ENCODE data around the gene AQP1. TPM values are rescaled to one million over a fixed set of nuclear protein-coding genes. Genes with fewer than 3 reads are reported as not detected.

The AQP1 gene
- polyA plus RNA-seq, 3 donors = 0.03 TPM; not detected in 2

GRCh38 chr7:30884881-30885280 lies 26.8 kb upstream of the AQP1 start:
- Histone ChIP-seq H3K9ac (ENCODE audit: insufficient read depth, low read length, poor library complexity, severe bottlenecking) (no peak overlapping the region), H3K27ac (ENCODE audit: low read depth in 1 of 2, low read length in 2 of 2) (no peak overlapping the region), H3K4me2 (replicated peaks; ENCODE audit: extremely low read depth, low read length, poor library complexity, severe bottlenecking) (no peak overlapping the region), H3K79me2 (ENCODE audit: insufficient read depth, low read length) (no peaks in the 10 kb centered on the region), H2AFZ (ENCODE audit: insufficient read depth, low read depth, low read length, poor library complexity, severe bottlenecking) (no peak overlapping the region), H3K4me3 (replicated peaks in 1 of 3; ENCODE audit: low read depth in 2 of 3, low read length in 3 of 3) (no peak overlapping the region), H3K9me3 (replicated peaks in 1 of 2; ENCODE audit: control insufficient read depth in 1 of 2, insufficient read depth in 1 of 2, low read length in 2 of 2) (no peaks in the 10 kb centered on the region), H3K4me1 (ENCODE audit: control insufficient read depth in 1 of 2, insufficient read depth in 2 of 2, low read length in 2 of 2) (no peaks in the 10 kb centered on the region), H4K20me1 (ENCODE audit: insufficient read depth, low read length) (no peaks in the 10 kb centered on the region), H3K27me3 (ENCODE audit: control insufficient read depth in 2 of 2, insufficient read depth in 2 of 2, low read length in 2 of 2) (no peaks in the 10 kb centered on the region), H3K36me3 (replicated peaks in 1 of 2; ENCODE audit: control insufficient read depth in 1 of 2, insufficient read depth in 2 of 2, low read length in 2 of 2) (no peaks in the 10 kb centered on the region)
- no peak overlapping the region for H3K27ac Mint-ChIP-seq
- no peaks in the 10 kb centered on the region for H3K36me3 Mint-ChIP-seq
- TF ChIP-seq CTCF (IDR thresholded peaks at IDR 0.05) = no peak
- peaks cover 0 to 12% (median 5%) of the 10 kb centered on the region in 3 donors for H3K27me3 Mint-ChIP-seq (ENCODE audit: low read depth in 3 of 3)
- H3K4me1 Mint-ChIP-seq = peaks cover 2% of the 10 kb centered on the region
- H3K4me3 Mint-ChIP-seq = no peak overlapping the region
- intact Hi-C loops (cut with micrococcal nuclease) = no loop called here
- no peak for DNase-seq
- H3K9me3 Mint-ChIP-seq = peaks cover 0 to 6% (median 0%) of the 10 kb centered on the region in 7 donors

DNA sequence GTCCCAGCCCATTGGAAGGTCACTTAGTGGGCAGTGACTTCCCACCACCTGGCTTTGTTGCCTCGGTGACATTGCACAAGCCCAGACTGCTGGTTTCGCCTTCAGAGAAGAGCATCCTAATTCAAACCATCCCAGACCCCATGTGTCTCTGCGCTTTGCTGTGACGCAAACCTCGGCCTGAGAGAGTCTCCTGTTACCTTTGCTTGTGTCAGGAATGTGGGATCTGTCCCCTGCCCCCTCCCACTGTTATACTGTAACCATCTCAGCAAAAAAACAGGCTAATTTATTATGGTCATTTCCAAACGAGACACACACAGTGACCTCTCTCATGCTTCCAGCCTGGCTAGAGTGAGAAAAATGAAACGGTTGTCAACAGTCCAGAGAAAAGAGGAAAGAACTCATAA lies 25.0 kb upstream of the AQP1 start:
- no peak for DNase-seq
- intact Hi-C loops (cut with micrococcal nuclease) = no loop called here
- Mint-ChIP-seq H3K4me1 (no peaks in the 10 kb centered on the region), H3K9me3 (peaks cover 3 to 15% (median 6%) of the 10 kb centered on the region in 7 donors), H3K27me3 (ENCODE audit: low read depth in 3 of 3) (peaks cover 0 to 12% (median 4%) of the 10 kb centered on the region in 3 donors), H3K36me3 (no peaks in the 10 kb centered on the region), H3K27ac (no peak overlapping the region), H3K4me3 (no peak overlapping the region)
- H2AFZ ChIP-seq (ENCODE audit: insufficient read depth, low read depth, low read length, poor library complexity, severe bottlenecking) = no peak overlapping the region
- H3K9ac ChIP-seq (ENCODE audit: insufficient read depth, low read length, poor library complexity, severe bottlenecking) = no peak overlapping the region
- TF ChIP-seq CTCF (IDR thresholded peaks at IDR 0.05) = no peak
- no peak overlapping the region for H3K27ac ChIP-seq (ENCODE audit: low read depth in 1 of 2, low read length in 2 of 2)
- peaks cover 0 to 4% of the 10 kb centered on the region in 2 donors for H3K9me3 ChIP-seq (replicated peaks in 1 of 2; ENCODE audit: control insufficient read depth in 1 of 2, insufficient read depth in 1 of 2, low read length in 2 of 2)
- H3K4me3 ChIP-seq (replicated peaks in 1 of 3; ENCODE audit: low read depth in 2 of 3, low read length in 3 of 3) = no peak overlapping the region
- no peaks in the 10 kb centered on the region for H4K20me1 ChIP-seq (ENCODE audit: insufficient read depth, low read length)
- no peaks in the 10 kb centered on the region for H3K36me3 ChIP-seq (replicated peaks in 1 of 2; ENCODE audit: control insufficient read depth in 1 of 2, insufficient read depth in 2 of 2, low read length in 2 of 2)
- H3K4me2 ChIP-seq (replicated peaks; ENCODE audit: extremely low read depth, low read length, poor library complexity, severe bottlenecking) = no peak overlapping the region
- H3K27me3 ChIP-seq (ENCODE audit: control insufficient read depth in 2 of 2, insufficient read depth in 2 of 2, low read length in 2 of 2) = no peaks in the 10 kb centered on the region
- 90% methylated on average over 2 of the region's 7 CpGs for WGBS (ENCODE audit: insufficient coverage)
- H3K79me2 ChIP-seq (ENCODE audit: insufficient read depth, low read length) = no peaks in the 10 kb centered on the region
- no peaks in the 10 kb centered on the region for H3K4me1 ChIP-seq (ENCODE audit: control insufficient read depth in 1 of 2, insufficient read depth in 2 of 2, low read length in 2 of 2)

Measured in CD14-positive monocyte (primary cell).